Hypothalamus (tissue), 51 donors: ENCODE data around the gene GTF3C5.

Experiments
- DNase-seq, 51 donors: peaks; one replicate each; lab custom pipeline; 2025; lab: John Stamatoyannopoulos, UW

GTF3C5 gene

DNA sequence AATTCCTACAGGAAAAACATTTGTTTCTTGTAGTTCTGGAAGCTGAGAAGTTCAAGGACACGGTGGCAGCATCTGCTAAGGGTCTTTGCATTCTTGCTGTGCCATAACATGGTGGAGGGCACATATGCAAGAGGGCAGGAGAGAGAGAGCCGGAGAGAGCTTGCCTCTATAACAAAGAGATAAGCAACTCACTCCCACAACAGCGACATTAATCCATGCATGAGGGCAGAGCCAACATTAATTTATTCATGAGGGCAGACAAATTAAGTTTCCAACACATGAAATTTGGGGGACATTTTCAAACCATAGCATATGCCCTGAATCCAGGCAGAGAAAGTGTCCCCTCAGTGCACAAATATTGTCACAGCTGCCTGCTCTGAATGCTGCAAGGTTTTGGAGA lies 4.4 kb upstream of the GTF3C5 start:
- DNase-seq: no peak

- no peak for DNase-seq
Observed at GRCh38 chr9:133027134-133027533, 3.7 kb upstream of the GTF3C5 start.

- DNase-seq: no peak
Observed at GRCh38 chr9:133028221-133028620, 2.6 kb upstream of the GTF3C5 start.

GRCh38 chr9:133029994-133030316 lies 842 bp upstream of the GTF3C5 start:
- DNase-seq: peak in 2 of 51 donors; percentile 35 to 44

DNA sequence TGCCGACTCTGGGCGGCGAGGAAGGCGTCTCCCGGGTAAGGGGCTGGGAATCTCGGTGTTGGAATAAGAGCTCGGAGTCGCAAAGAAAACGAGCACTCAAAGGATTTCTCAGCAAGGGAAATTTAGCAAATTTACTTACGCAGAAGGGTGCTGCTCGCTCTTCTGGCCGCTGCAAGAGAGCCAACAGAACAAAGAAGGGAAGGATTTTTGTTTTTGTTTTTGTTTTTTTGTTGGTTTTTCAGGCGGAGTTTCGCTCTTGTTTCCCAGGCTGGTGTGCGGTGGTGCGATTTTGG lies 279 bp downstream of the GTF3C5 start:
- DNase-seq: no peak

DNA sequence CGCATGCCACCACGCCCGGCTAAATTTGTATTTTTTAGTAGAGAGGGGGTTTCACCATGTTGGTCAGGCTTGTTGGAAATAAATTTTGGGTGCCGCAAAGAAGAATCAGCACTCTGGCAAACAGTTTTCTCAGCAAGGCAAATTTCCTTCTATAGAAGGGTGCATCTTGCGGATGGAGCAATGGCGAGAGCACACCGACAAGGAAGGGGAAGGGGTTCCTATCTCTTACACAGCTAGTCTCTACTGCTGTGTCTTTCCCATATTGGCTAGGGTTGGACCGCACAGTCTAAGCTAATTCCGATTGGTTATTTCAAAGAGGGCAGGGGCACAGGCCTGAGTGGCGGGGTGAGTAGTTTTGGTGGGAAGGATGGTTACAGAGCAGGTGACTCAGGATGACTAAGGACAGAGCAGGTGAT lies 707 bp downstream of the GTF3C5 start:
- no peak for DNase-seq

DNA sequence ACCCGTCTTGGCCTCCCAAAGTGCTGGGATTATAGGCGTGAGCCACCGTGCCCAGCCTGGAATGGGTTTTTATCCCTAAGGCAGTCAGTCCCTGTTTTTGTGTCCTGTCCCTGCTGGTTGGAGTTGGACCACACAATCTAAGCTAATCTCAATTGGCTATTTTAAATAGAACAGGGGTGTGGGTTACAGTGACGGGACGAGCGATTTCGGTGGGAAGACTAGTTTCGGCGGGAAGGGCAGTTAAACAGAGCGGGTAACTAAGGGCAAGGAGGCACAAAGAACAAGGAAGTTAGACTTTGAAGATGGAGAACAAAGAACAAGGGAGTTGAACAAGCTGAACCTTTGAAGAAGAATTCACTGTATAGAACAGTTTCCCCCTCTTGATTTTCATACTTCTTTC lies 1.4 kb downstream of the GTF3C5 start:
- DNase-seq: no peak

DNA sequence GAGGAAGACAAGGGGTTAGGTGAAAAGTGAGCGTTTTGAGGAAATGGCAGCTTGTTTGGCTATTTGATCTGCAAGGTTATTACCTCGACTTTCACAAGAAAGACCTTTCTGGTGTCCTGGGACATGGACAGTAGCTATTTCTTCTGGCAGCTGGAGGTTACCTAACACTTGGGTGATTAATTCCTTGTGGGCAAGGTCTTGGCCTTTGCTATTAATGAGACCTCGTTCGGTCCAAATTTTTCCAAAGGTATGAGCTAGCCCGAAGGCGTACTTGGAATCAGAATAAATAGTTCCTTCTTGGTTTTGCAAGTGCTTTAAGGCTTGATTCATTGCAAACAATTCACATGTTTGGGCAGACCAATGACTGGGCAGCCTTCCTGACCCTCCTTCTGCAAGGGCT lies 4.9 kb downstream of the GTF3C5 start:
- DNase-seq: no peak

DNA sequence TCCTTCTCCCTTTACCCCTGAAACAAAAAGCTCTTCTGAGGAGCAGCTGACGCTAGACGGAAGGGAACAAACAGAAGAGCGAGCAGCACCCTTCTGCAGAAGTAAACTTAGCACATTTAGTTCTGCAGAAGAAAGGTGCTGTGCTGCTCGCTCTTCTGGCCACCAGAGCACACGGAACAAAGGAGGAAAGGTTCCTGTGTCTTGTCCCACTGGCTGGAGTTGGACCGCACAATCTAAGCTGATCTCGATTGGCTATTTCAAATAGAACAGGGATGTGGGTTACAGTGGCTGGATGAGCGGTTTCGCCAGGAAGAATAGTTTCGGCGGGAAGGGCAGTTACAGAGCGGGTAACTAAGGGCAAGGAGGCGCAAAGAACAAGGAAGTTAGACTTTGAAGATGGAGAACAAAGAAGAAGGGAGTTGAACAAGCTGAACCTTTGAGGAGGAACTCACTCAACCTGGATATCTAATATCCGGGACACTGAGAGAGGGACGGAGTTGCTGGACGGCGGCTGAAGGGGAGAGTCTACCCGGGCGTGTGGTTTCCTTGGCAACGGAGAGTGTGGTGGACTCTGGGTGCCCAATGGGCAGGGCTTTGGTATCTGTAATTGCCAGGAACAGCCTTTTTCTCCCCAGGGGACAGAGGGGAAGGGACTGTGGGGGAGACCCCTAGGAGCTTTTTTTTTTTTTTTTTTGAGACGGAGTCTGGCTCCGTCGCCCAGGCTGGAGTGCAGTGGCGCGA lies 7.1 kb downstream of the GTF3C5 start:
- no peak for DNase-seq

- peak in 26 of 51 donors; percentile 3 to 79 (median 48) for DNase-seq
Observed at GRCh38 chr9:133040892-133041479, 10.2 kb downstream of the GTF3C5 start.

DNA sequence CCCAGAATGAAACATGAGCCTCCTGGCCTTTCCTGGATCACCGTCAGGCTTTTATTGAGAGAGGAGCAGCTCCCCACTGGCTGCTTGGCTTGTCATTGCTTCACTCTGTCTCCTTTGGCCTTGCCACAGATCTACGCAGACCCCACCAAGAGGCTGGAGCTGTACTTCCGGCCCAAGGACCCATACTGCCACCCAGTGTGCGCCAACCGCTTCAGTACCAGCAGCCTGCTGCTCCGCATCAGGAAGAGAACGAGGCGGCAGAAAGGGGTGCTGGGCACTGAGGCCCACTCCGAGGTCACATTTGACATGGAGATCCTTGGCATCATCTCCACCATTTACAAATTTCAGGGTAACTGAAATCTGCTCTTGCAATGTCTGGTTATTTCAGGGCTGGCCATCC lies 11.2 kb downstream of the GTF3C5 start:
- DNase-seq: no peak

DNA sequence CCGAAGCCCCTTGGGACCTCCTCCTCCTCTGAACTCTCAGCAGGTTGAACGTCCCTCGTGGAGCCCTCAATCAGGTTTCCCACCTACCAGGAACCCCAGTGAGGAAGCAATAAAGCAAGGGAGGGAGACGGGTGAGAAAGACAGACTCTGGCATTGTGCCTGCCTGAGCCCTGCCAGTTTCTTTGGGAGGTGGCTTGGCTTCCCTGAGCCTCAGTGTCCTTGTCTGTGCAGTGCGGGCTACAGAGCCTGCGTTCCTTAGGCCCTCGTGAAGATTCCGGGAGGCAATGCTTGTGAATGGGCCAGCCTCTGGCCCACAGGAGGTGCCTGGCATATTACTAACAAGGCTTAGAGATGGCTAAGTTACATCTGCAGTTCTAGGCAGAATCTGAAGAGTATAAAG lies 11.9 kb downstream of the GTF3C5 start:
- DNase-seq: peak in 6 of 51 donors; percentile 6 to 29 (median 12)

DNA sequence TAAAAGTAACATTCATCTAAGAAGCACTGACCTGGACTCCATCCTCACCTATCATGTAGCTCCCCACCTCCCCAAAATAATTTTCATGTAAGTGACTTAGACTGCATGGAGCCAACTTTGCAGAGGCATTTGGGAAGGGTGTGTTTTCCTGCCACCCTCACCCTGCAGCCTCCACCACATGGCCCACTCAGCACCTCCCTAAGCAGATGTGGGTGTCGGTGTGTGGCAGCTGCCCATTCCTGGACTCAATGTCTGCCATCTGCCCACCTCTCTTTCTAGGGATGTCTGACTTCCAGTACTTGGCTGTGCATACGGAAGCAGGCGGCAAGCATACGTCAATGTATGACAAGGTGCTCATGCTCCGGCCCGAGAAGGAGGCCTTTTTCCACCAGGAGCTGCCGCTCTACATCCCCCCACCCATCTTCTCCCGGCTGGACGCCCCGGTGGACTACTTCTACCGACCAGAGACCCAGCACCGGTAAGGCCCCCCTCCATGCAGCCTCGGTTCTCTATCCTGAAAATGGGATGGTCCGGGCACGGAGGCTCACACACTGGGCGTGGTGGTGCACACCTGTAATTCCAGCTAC lies 12.7 kb downstream of the GTF3C5 start:
- DNase-seq: no peak

- no peak for DNase-seq
Observed at GRCh38 chr9:133044125-133044524, 13.3 kb downstream of the GTF3C5 start.

- peak in 1 of 51 donors; percentile 22 for DNase-seq
Observed at GRCh38 chr9:133044661-133045060, 13.9 kb downstream of the GTF3C5 start.

GRCh38 chr9:133045132-133045531 lies 14.3 kb downstream of the GTF3C5 start:
- DNase-seq: no peak

- no peak for DNase-seq
Observed at GRCh38 chr9:133046196-133046899, 15.6 kb downstream of the GTF3C5 start.

- peak in 1 of 51 donors; percentile 27 for DNase-seq
Observed at GRCh38 chr9:133046900-133047295, 16.1 kb downstream of the GTF3C5 start.

- peak in 19 of 51 donors; percentile 5 to 59 (median 21) for DNase-seq
Observed at GRCh38 chr9:133048595-133048994, 17.8 kb downstream of the GTF3C5 start.

GRCh38 chr9:133049043-133049442 lies 18.2 kb downstream of the GTF3C5 start:
- no peak for DNase-seq

DNA sequence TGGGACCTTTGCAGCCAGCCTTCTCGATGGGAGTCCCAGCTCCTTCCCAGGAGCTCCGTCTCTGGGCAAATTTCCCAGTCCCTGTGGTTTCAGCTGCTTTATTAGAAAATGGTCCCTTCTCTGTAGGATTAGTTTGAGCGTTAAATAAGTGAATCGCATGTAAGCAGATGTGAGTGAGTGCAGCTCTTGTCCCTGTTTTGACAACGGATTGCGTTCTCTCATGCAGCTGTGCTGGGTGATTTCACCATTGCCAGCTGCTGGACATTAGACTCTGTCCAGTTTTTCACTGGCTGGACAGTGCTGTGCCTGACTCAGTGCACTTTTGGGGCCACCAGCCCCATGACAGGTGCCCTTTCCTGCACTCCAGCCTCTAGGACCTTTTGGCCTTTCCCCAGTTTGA lies 19.3 kb downstream of the GTF3C5 start:
- peak in 19 of 51 donors; percentile 9 to 64 (median 39) for DNase-seq

- no peak for DNase-seq
Observed at GRCh38 chr9:133050781-133051180, 20.0 kb downstream of the GTF3C5 start.
